Stimulated activated CD8-positive, alpha-beta memory T cell treated with anti-CD3 and anti-CD28 coated beads, Interleukin-15, amount 100 ng/mL, for 24 hours (primary cell): ENCODE results near the gene MX1.
A peak's percentile ranks its signal among the peaks of the same experiment; 100 is the strongest.

ENCODE experiments used
- DNase-seq: peaks from one replicate; pipeline ENCODE4 v3.0.0-alpha.2; 2020; ENCODE audit warnings: low read depth

Gene MX1, protein sequence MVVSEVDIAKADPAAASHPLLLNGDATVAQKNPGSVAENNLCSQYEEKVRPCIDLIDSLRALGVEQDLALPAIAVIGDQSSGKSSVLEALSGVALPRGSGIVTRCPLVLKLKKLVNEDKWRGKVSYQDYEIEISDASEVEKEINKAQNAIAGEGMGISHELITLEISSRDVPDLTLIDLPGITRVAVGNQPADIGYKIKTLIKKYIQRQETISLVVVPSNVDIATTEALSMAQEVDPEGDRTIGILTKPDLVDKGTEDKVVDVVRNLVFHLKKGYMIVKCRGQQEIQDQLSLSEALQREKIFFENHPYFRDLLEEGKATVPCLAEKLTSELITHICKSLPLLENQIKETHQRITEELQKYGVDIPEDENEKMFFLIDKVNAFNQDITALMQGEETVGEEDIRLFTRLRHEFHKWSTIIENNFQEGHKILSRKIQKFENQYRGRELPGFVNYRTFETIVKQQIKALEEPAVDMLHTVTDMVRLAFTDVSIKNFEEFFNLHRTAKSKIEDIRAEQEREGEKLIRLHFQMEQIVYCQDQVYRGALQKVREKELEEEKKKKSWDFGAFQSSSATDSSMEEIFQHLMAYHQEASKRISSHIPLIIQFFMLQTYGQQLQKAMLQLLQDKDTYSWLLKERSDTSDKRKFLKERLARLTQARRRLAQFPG

DNA sequence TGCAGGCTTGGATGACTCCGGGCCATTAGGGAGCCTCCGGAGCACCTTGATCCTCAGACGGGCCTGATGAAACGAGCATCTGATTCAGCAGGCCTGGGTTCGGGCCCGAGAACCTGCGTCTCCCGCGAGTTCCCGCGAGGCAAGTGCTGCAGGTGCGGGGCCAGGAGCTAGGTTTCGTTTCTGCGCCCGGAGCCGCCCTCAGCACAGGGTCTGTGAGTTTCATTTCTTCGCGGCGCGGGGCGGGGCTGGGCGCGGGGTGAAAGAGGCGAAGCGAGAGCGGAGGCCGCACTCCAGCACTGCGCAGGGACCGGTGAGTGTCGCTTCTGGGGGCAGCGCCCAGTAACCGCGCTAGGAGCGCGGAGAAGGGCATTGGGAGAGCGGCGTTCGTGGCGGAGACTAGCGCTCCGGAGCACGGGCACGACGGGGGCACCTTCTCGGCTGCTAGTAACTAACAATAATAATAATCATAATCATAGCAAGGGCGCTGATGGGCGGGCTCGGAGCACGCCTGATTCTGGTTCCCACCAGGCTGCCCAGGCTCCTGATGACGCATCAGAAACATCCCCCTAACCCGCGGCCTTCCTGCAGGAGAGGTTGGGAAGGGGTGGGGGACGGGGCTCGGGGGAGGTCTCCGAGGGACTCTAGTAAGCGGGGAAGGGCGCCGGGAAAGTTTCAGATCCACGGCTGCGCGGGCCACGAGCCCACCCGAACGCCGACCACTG is at the start of gene MX1:
Gene MX1 (plus strand): TSS at position 286 of the 722 bp plus-strand sequence. CDS start 5,832 bp downstream, outside the sequence.
- DNase-seq = peak; percentile 54

DNA sequence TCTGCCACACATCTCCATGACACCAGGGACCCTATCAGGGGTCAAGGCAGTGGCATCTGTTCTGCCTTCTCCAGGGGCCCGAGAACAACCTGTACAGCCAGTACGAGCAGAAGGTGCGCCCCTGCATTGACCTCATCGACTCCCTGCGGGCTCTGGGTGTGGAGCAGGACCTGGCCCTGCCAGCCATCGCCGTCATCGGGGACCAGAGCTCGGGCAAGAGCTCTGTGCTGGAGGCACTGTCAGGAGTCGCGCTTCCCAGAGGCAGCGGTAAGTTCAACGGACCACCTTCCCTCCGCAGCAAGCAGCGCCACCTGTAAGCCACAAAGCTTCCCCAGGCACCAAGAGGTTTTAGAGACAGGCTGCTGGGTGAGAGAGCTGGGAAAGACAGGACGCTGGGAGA is 48.3 kb upstream of the MX1 start:
- DNase-seq = no peak

DNA sequence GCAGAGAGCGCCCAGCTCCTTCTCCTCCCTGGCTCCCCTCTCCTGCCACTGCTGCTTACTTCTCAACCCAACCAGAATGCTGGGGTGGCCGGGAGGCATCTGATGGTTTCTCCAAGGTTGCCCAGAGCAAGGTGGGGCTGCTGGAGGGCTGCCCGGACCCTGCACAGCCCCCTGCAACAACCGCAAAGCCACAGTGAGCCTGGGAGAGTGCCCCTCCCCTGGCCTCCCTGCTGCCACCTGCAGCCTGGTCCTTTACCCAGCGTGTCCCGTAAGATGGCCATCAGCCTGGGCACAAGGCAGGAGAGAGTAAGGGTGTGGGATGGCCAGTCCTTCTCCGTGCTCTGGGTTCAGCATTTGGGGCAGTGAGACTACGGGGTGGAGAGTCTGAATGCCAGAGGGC is 47.2 kb upstream of the MX1 start:
- no peak for DNase-seq

DNA sequence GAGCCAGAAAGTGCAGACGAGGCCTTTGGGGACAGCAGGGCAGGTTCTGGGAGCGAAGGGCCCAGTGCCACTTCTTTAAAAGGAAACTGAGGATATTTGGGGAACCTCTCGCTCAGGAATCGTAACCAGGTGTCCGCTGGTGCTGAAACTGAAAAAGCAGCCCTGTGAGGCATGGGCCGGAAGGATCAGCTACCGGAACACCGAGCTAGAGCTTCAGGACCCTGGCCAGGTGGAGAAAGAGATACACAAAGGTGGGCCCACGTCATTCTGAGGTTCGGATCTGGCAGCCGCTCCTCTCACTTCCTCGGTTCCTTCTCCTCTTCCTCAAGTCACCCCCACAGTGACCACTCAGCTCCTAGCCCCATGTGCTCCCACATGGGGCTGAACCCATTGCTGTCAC is 46.1 kb upstream of the MX1 start:
- DNase-seq = no peak

DNA sequence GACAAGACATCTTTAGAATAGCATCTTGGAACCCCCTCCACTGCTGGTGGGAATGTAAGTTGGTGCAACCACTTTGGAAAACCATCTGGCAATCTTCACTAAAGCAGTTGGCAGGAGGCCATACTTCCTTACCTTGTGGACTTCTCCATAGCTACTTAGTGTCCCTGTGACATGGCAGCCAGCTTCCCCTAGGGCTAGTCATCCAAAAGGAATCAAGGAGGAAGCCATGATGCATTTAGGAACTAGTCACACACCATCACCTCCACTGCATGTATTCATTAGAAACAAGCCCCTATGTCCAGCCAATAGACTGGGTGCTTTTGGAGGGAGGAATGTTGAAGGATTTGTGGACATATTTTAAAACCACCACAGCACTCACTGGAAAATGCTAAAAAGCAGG is 44.3 kb upstream of the MX1 start:
- no peak for DNase-seq

DNA sequence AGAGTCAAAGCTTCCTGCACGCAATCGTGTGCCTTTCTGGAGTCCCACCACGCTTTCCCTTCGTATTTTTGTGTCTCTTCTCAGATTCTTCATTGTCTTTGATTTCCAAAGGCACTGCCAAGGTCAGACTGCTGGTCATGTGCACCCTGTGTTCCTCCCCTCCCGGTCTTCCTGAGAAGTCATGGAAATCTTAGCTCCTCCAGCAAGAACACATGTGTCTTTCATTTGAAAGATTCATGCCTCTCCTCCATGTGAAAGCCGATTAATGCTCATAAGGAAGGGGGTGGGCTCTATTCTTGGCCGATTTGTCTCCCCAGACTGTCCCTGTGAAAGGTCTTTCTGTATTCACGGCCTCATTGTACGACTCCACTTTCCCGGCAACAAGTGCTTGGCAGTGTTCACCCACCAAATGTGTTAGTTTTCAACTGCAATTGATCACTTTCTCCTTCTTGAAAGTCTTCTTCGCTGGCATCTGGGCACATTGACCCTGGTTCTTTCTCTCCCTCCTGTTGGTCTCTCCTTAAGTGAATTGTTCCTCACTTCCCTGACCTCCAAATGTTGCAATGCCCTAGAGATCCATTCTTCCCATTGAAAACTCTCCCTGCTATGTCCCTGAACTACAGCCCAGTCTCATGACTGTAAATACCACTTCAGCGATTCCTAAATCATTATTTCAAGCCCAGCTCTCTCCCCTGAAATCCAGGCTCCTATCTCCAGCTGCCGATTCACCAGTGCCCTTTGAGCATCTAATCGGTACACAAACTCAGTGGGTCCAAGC is 38.8 kb upstream of the MX1 start:
- DNase-seq = no peak

DNA sequence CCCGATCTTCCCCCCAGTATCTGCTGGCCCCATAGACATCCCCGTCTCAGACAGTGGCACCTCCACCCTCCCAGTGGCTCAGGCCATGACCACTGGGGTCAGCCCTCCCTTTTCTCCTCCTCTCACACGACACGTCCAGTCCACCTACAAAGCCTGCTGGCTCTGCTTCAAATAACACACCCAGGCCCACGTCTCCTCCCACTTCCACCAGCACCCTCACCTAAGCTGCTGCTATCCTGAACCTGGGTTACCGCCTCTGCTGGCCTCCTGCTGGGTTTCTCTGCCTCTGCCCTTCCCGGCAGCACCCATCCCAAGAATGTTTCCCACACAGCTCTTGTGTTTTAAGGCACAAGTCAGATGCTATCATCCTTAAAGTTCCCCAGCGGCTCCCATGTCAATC is 38.2 kb upstream of the MX1 start:
- no peak for DNase-seq

DNA sequence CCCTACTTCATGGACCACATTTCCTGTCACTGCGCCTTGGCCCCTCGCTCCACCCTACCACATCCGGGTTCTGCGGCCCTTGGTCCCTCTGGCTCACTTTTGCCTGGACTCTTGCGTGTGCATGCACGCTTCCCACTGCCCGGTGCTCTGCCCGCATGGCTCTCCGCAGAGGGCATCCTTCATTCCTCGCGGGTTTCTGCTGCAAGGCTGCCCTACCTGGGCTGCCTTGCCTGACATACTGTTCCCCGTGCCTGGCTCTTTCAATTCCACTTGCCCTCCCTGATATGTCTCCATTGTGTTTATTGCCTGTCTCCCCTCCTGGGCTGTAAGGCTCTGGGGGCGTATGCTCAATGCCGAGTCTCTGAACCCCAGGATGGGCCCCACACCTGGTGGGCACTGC is 37.8 kb upstream of the MX1 start:
- DNase-seq = no peak

DNA sequence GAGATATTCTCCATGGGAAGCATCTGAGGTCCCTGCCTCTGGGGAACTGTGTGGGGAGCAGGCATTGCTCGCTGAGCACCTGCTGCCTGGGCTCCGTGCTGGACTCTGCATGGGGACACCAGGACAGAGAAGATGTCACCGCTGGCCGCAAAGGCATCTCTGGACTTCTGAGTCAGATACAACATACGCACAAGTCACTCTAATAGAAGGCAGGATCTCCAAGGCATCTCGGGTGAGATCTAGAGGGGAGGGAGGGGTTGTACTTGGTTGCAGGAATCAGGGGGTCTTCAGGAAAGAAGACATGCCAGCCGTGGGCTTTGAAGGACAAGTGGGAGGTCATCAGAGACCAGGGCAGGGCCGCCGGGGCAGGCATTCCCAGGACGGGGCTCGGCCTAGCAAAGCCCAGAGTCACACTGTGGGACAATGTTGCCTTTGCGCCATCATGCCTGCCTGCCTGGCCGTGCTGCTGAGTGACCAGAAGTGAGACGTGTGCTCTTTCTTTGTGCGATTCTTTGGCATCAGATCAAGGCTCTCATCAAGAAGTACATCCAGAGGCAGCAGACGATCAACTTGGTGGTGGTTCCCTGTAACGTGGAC is 35.9 kb upstream of the MX1 start:
- DNase-seq = no peak

DNA sequence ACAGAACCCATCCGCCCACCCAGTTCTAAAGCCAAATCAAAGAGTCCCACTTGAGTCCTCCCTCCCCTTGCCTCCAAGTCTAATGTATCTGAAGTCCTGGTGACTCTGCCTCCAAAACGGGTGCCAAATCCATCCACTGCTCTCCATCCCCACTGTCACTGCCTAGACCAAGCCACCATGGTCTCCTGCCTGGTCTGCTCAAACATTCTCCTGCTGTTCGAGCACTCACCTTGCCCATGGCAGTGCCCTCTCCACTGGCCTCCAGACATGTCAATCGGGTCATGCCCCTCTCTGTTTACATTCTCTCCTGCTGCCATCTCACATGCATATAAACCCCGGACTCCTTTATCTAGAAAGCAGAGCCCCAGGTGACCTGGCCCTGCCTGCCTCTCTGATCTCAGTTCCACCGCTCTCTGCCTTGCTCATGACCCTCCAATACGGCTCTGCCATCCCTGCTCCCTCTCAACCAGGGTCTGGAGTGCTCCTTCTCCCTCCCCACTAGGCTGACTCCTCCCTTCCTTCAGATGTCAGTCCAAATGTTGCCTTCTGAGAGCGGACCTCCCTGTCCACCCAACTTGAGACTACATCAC is 32.1 kb upstream of the MX1 start:
- DNase-seq = no peak

DNA sequence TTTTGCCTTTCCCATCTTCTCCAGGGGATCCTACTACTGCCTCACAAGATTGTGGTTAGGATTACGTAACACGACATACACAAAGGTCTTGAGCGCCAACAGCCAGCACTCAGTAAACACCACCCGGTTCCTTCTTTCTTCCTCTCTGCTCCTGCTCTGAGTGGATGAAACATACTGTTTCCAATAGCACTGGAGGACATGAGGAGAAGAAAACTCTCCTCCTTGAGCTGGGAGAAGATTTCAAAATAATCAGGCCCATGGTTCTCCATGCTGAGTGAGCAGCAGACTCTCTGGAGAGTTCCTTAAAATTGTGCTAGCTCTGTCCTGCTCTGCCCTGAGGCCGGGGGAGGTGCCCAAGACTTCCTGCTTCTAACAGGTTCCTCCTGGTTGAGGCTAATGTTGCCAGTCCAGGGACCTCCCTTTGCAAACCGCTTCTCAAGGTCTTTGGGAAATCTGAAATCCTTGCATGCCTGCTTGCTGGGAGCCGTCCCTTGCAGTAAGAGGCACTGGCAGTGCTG is 29.4 kb upstream of the MX1 start:
- DNase-seq = no peak

DNA sequence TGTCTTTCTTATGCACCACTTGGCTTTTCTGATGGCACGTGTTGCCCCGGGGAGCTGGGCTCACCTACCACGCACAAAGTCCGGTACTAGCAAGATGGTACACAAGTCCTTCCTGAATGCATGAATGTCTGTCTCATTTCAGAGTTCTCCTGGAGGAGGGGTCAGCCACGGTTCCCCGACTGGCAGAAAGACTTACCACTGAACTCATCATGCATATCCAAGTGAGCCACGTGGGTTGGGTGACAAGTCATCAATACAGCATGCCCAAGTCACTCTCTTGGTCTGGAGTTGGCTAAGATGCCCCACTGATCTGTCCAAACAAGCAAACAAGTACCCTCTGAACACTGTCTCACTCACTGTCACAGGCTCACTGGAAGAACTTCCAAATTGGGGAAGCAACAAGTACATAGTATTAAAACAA is 28.6 kb upstream of the MX1 start:
- DNase-seq = no peak

DNA sequence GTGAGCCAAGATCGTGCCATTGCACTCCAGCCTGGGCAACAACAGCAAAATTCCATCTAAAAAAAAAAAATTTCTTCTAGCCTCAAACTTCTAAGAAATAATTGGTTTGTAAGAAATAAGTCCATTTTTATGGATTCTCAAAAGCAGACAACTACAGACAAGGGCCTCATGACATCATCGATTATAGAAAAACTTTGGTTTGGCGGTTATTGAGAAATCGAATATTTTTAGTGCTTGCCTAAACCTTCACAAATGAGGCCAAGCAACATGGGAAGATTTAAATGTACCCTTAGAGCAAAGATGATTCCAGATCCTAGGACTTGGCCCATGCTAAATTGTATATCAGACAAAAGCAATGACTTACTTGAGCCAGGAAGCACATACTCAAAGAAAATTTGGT is 27.8 kb upstream of the MX1 start:
- DNase-seq = no peak

DNA sequence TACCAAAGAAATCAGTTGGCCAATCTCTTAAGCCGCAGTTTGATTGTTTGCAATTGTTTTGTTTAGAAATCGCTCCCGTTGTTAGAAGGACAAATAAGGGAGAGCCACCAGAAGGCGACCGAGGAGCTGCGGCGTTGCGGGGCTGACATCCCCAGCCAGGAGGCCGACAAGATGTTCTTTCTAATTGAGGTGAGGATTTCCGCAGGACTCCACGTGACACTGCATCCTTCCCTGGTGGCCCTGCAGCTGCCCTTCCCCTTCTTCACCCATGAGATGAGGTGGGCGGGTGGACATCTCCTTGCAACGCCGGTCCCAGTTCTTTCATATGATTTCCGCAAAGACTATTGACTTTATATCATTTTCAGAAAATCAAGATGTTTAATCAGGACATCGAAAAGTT is 27.2 kb upstream of the MX1 start:
- no peak for DNase-seq

DNA sequence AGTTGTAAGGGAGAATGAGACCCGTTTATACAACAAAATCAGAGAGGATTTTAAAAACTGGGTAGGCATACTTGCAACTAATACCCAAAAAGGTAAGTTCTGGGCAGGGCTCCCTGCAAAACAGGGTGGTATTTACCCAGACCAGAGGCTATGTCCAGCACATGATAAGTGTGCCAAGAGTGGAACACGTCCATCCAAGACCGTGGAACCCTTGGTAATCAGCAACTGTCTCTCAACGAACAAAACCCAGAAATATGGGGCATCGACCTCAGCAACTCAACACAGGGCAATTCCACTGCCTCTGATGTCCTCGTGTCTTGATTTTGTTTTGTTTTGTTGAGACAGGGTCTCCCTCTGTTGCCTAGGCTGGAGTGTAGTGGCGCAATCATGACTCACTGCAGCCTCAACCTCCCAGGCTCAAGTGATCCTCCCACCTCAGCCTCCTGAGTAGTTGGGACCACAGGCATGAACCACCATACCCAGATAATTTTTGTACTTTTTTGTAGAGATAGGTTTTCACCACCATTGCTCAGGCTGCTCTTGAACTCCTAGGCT is 26.7 kb upstream of the MX1 start:
- no peak for DNase-seq

DNA sequence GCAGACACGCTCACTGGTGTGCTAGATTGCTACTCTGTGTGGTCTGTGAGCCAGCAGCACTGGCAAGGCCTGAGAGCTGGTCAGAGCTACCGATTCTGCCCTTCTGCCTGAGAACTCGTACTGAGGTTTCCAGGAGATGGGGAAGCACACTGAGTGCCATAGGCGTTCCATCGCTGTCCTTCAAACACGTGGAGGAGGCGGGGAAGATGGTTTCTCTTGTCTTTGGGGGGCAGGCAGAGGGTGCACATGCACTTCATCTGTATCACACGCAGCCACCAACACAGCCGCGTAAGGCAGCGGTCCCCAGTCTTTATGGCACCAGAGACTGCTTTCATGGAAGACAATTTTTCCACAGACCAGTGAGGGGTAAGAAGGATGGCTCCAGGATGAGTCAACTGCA is 23.8 kb upstream of the MX1 start:
- DNase-seq = no peak

DNA sequence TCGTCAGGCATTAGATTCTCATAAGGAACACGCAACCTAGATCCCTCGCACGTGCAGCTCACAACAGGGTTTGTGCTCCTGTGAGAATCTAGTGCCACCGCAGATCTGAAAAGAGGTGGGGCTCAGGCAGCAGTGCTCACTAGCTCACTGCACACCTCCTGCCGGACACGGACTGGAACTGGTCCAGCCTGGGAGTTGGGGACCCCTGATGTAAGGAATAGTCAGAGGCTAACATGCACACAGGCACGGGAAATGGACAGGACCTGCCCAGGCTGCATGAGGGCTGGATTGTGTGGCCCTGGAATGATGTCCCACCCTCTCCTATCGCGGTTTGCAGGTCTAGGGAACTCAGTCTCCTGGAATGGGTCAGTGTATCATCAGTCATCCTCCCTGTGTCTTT is 23.2 kb upstream of the MX1 start:
- DNase-seq = no peak

DNA sequence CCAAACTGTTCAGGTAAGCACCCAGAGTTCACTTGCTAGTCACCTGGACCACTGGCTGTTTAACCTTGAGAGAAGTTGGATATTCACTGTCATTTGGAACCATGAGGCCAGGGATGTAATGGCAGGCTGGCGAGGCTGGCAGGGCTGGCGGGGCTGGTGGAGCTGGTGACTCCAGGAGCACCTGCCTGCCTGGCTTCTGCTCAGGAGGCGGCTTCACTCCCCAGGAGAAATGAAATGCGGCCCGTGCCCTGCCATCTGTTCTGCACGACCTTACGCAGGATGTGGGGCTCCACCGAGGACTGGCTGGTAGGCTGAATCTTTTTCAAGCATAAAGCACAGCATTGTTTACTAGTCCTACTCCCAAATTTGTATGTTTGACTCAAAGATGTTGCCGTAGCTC is 22.7 kb upstream of the MX1 start:
- DNase-seq = no peak

DNA sequence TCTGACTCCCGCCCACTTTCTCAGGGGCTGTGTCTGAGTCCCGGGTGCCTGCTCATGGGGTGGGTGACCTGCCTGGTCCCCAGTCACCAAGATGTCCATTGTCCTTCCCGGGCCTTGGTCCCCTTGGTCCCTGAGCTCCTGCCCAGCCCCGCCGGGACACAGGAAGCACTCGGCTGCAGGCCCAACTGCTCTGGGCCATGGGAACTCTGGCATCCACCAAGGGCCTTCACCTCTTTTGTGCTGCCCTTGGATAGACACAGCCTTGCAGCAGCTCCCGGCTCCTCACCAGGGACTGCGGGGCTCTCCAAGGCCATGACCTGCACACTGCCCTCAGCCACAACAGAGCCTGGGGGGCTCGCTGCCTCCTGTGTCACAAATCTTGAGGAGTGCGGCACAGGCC is 22.1 kb upstream of the MX1 start:
- no peak for DNase-seq

DNA sequence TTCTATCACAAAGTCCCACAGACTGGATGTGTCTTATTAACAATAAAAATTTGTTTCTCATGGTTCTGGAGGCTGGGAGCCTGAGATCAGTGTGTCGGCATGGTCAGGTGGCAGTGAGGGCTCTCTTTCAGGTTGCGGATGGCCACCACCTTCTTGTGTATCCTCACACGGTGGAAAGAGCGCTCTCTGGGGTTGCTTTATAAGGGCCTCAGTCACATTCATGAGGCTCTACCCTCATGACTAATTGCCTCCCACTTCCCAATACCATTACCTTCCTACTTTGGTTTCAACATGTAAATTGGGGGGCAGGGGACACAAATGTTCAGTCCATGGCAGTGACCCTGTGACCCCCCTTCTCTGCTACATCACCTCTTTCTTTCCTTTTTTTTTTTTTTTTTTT is 20.7 kb upstream of the MX1 start:
- DNase-seq = no peak

DNA sequence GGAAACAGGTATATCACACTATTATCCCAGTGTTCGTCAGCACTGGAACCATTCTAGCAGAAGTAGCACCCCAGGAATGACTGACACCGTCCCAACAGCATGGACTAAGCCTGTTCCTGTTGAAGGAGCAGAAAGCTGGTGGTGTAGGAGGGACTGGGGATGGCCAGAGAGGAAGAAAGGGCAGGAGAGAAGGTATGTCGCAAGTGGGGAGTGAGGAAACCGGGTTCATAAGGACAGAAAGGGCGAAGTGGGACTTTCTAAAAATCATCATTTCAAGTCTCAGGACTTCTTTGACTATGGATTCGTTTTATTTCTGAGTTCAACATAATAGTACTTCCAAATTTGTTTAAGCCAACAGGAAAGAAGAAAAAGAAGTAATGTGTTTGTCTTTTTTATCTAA is 19.7 kb upstream of the MX1 start:
- DNase-seq = no peak
